ENCODE data around the gene LMLN. TPM values are rescaled to one million over a fixed set of nuclear protein-coding genes. Genes with fewer than 3 reads are reported as not detected.

Gene LMLN
- polyA plus RNA-seq, 3 donors, result 0.41 to 1.3 (median 1.00) TPM

DNA sequence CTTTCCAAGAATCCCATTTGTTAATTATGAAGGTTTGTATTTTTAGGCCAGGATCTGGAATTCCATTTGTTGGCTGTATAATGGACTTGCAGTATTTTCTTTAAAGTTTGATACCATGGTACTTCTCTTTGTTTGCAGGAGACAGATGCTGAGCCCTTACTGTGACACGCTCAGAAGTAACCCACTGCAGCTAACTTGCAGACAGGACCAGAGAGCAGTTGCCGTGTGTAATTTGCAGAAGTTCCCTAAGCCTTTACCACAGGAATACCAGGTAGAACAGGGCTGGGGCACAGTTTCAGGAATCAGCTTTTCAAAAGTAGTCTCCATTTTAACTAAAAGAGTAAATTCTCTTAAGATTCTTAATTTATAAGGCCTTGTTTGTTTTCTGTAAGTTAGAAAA, 59.1 kb downstream of the LMLN start:
- H3K4me2 ChIP-seq (replicated peaks; ENCODE audit: extremely low read depth, low read length, poor library complexity, severe bottlenecking), result no peak overlapping the region

DNA sequence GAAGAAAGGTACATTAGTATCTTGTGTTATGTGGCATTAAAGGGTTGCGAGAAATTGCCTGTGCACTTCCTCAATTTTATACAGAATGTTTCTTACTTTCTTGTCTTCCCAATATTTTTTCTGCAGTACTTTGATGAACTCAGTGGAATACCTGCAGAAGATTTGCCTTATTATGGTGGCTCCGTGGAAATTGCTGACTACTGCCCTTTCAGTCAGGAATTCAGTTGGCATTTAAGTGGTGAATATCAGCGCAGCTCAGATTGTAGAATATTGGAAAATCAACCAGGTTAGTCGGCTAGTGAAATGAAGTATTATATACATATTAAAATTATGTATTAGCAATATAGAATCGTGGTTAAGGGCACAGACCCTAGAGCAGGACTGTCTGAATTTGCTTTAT, 61.3 kb downstream of the LMLN start:
- H3K4me1 Mint-ChIP-seq, result no peaks in the 10 kb centered on the region
- Histone ChIP-seq H3K9me3 (replicated peaks in 1 of 2; ENCODE audit: control insufficient read depth in 1 of 2, insufficient read depth in 1 of 2, low read length in 2 of 2) (no peaks in the 10 kb centered on the region), H3K27ac (ENCODE audit: low read depth in 1 of 2, low read length in 2 of 2) (no peak overlapping the region), H3K36me3 (replicated peaks in 1 of 2; ENCODE audit: control insufficient read depth in 1 of 2, insufficient read depth in 2 of 2, low read length in 2 of 2) (no peaks in the 10 kb centered on the region), H3K27me3 (ENCODE audit: control insufficient read depth in 2 of 2, insufficient read depth in 2 of 2, low read length in 2 of 2) (no peaks in the 10 kb centered on the region), H4K20me1 (ENCODE audit: insufficient read depth, low read length) (no peaks in the 10 kb centered on the region), H3K79me2 (ENCODE audit: insufficient read depth, low read length) (no peaks in the 10 kb centered on the region), H3K4me3 (replicated peaks in 1 of 3; ENCODE audit: low read depth in 2 of 3, low read length in 3 of 3) (no peak overlapping the region), H3K4me2 (replicated peaks; ENCODE audit: extremely low read depth, low read length, poor library complexity, severe bottlenecking) (no peak overlapping the region), H3K4me1 (ENCODE audit: control insufficient read depth in 1 of 2, insufficient read depth in 2 of 2, low read length in 2 of 2) (no peaks in the 10 kb centered on the region), H3K9ac (ENCODE audit: insufficient read depth, low read length, poor library complexity, severe bottlenecking) (no peak overlapping the region), H2AFZ (ENCODE audit: insufficient read depth, low read depth, low read length, poor library complexity, severe bottlenecking) (no peak overlapping the region)
- no peak overlapping the region for H3K27ac Mint-ChIP-seq
- TF ChIP-seq, protein P1, sequence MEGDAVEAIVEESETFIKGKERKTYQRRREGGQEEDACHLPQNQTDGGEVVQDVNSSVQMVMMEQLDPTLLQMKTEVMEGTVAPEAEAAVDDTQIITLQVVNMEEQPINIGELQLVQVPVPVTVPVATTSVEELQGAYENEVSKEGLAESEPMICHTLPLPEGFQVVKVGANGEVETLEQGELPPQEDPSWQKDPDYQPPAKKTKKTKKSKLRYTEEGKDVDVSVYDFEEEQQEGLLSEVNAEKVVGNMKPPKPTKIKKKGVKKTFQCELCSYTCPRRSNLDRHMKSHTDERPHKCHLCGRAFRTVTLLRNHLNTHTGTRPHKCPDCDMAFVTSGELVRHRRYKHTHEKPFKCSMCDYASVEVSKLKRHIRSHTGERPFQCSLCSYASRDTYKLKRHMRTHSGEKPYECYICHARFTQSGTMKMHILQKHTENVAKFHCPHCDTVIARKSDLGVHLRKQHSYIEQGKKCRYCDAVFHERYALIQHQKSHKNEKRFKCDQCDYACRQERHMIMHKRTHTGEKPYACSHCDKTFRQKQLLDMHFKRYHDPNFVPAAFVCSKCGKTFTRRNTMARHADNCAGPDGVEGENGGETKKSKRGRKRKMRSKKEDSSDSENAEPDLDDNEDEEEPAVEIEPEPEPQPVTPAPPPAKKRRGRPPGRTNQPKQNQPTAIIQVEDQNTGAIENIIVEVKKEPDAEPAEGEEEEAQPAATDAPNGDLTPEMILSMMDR (IDR thresholded peaks at IDR 0.05), result no peak
- peaks cover 0 to 1% (median 0%) of the 10 kb centered on the region in 3 donors for H3K27me3 Mint-ChIP-seq (ENCODE audit: low read depth in 3 of 3)
- no peaks in the 10 kb centered on the region for H3K36me3 Mint-ChIP-seq
- no peak for DNase-seq
- intact Hi-C loops (cut with micrococcal nuclease), result no loop called here
- no peak overlapping the region for H3K4me3 Mint-ChIP-seq
- H3K9me3 Mint-ChIP-seq, result no peaks in the 10 kb centered on the region
- 83% methylated on average over 1 of the region's 5 CpGs for WGBS (ENCODE audit: insufficient coverage)

More for the DNA sequence above, 59.1 kb downstream of the LMLN start:
- no peaks in the 10 kb centered on the region for H3K9me3 ChIP-seq (replicated peaks in 1 of 2; ENCODE audit: control insufficient read depth in 1 of 2, insufficient read depth in 1 of 2, low read length in 2 of 2)
- no peak overlapping the region for H3K9ac ChIP-seq (ENCODE audit: insufficient read depth, low read length, poor library complexity, severe bottlenecking)
- no peaks in the 10 kb centered on the region for H3K27me3 ChIP-seq (ENCODE audit: control insufficient read depth in 2 of 2, insufficient read depth in 2 of 2, low read length in 2 of 2)
- H3K79me2 ChIP-seq (ENCODE audit: insufficient read depth, low read length), result no peaks in the 10 kb centered on the region
- no peak overlapping the region for H3K27ac ChIP-seq (ENCODE audit: low read depth in 1 of 2, low read length in 2 of 2)
- H3K4me1 ChIP-seq (ENCODE audit: control insufficient read depth in 1 of 2, insufficient read depth in 2 of 2, low read length in 2 of 2), result no peaks in the 10 kb centered on the region
- no peaks in the 10 kb centered on the region for H3K36me3 ChIP-seq (replicated peaks in 1 of 2; ENCODE audit: control insufficient read depth in 1 of 2, insufficient read depth in 2 of 2, low read length in 2 of 2)
- H3K9me3 Mint-ChIP-seq, result peaks cover 0 to under 1% (median 0%) of the 10 kb centered on the region in 7 donors
- TF ChIP-seq, protein P1 (IDR thresholded peaks at IDR 0.05), result no peak
- no peak overlapping the region for H2AFZ ChIP-seq (ENCODE audit: insufficient read depth, low read depth, low read length, poor library complexity, severe bottlenecking)
- peaks cover 0 to 1% (median 0%) of the 10 kb centered on the region in 3 donors for H3K27me3 Mint-ChIP-seq (ENCODE audit: low read depth in 3 of 3)
- H3K4me3 ChIP-seq (replicated peaks in 1 of 3; ENCODE audit: low read depth in 2 of 3, low read length in 3 of 3), result no peak overlapping the region
- no peaks in the 10 kb centered on the region for H3K4me1 Mint-ChIP-seq
- intact Hi-C loops (cut with micrococcal nuclease), result no loop called here
- no peak overlapping the region for H3K27ac Mint-ChIP-seq
- no peaks in the 10 kb centered on the region for H4K20me1 ChIP-seq (ENCODE audit: insufficient read depth, low read length)
- no CpG with 5 or more reads among the region's 2 CpGs for WGBS (ENCODE audit: insufficient coverage)
- H3K36me3 Mint-ChIP-seq, result no peaks in the 10 kb centered on the region
- no peak overlapping the region for H3K4me3 Mint-ChIP-seq
- DNase-seq, result no peak
